Measurements from ENCODE around the gene CPAMD8. TPM values are rescaled to one million over a fixed set of nuclear protein-coding genes. Genes with fewer than 3 reads are reported as not detected.

The CPAMD8 gene
- total and polyA plus RNA-seq, 2 of the 8 experiments (the other 6 are each of a cell fraction or from before 2014, with no cell fraction given), result 6.1 to 9.2 TPM

GRCh38 chr19:16921766-16922591 lies 104.6 kb downstream of the CPAMD8 start:
- DNase-seq (ENCODE audit: low read depth in 1 of 2, low spot score in 2 of 2), result no peak
- Histone ChIP-seq H3K79me2 (ENCODE audit: control insufficient read depth in 1 of 2, insufficient read depth in 2 of 2, low read length in 2 of 2) (no peaks in the 10 kb centered on the region), H3K14ac (ENCODE audit: insufficient read length) (no peak overlapping the region), H3K9me3 (ENCODE audit: insufficient read depth in 2 of 2, low read depth in 1 of 2, low read length in 1 of 2) (peaks cover 0 to 8% of the 10 kb centered on the region in 2 experiments; a peak in 2 of 4 replicates), H3K36me3 (ENCODE audit: control insufficient read depth in 2 of 4, insufficient read depth in 4 of 4, low read length in 3 of 4) (no peaks in the 10 kb centered on the region), H2BK5ac (ENCODE audit: low read depth, low read length) (no peak overlapping the region), H3K18ac (ENCODE audit: extremely low read depth, low read length) (no peak overlapping the region), H4K5ac (ENCODE audit: insufficient read length, low read depth, low read length) (no peak overlapping the region), H4K8ac (ENCODE audit: extremely low read depth, insufficient read depth, low read length) (no peak overlapping the region), H4K91ac (replicated peaks; ENCODE audit: insufficient read length, low read length) (no peak overlapping the region), H3K23me2 (ENCODE audit: low read depth, low read length) (no peaks in the 10 kb centered on the region), H3K4ac (replicated peaks; ENCODE audit: insufficient read length, low read depth, low read length) (no peak overlapping the region), H3K23ac (ENCODE audit: insufficient read length) (no peak overlapping the region), H3K4me3 (ENCODE audit: extremely low read depth in 1 of 4, insufficient read depth in 2 of 4, low read depth in 3 of 4, low read length in 4 of 4) (no peak overlapping the region), H2AFZ (ENCODE audit: low read length) (no peak overlapping the region), H3K9ac (replicated peaks in 1 of 4; ENCODE audit: extremely low read depth in 1 of 4, low read depth in 3 of 4, low read length in 3 of 4) (no peak overlapping the region), H4K20me1 (replicated peaks in 1 of 2; ENCODE audit: control insufficient read depth in 1 of 2, insufficient read depth in 2 of 2, low read length in 2 of 2) (no peaks in the 10 kb centered on the region), H3K4me1 (replicated peaks in 1 of 4; ENCODE audit: control insufficient read depth in 3 of 4, insufficient read depth in 4 of 4, low read length in 3 of 4) (no peaks in the 10 kb centered on the region), H2BK12ac (ENCODE audit: low read depth, low read length) (no peak overlapping the region), H2BK20ac (ENCODE audit: low read length) (no peak overlapping the region), H3K27ac (ENCODE audit: low read depth, low read length) (no peak overlapping the region), H3K4me2 (ENCODE audit: insufficient read depth in 1 of 2, low read depth in 2 of 2, low read length in 2 of 2) (no peak overlapping the region), H3K27me3 (replicated peaks in 1 of 4; ENCODE audit: control insufficient read depth in 3 of 4, extremely low read depth in 1 of 4, insufficient read depth in 3 of 4, low read length in 3 of 4) (no peaks in the 10 kb centered on the region), H2BK15ac (ENCODE audit: low read length) (no peak overlapping the region), H3K79me1 (ENCODE audit: low read depth, low read length) (no peaks in the 10 kb centered on the region), H2BK120ac (replicated peaks; ENCODE audit: low read depth, low read length) (no peak overlapping the region), H3K56ac (replicated peaks; ENCODE audit: insufficient read length, low read depth, low read length) (no peak overlapping the region), H2AK5ac (ENCODE audit: low read depth, low read length) (no peak overlapping the region)
- no peak for FAIRE-seq
- 87% methylated on average over 21 of the region's 21 CpGs; no CpG with 5 or more reads in 1 of the 2 experiments for WGBS, 2 experiments (ENCODE audit: extremely low coverage in 1 of 2, insufficient coverage in 1 of 2, insufficient read length in 1 of 2, insufficient replicate concordance in 2 of 2, low coverage in 1 of 2, low lambda C conversion rate in 2 of 2, missing lambda C conversion rate in 1 of 2)
- CTCF ChIA-PET (ENCODE audit: partially characterized antibody), result interaction anchor here (0.6 kb wide), 1 partner anchor 14 kb away, joined by 4 read pairs; no protein-coding TSS in a partner anchor
- POLR2A ChIA-PET (ENCODE audit: partially characterized antibody), result no interaction called here
- TF ChIP-seq MAFK (IDR thresholded peaks at IDR 0.05; ENCODE audit: low read depth, low read length) (no peak), RBBP5 (IDR thresholded peaks at IDR 0.05; ENCODE audit: borderline replicate concordance, low read depth, low read length) (no peak), CTCF (IDR thresholded peaks at IDR 0.05; ENCODE audit: control extremely low read depth in 1 of 3, insufficient read depth in 1 of 3, low read depth in 1 of 3, low read length in 3 of 3) (no peak), POLR2AphosphoS5 (IDR thresholded peaks at IDR 0.05; ENCODE audit: low read depth, low read length) (no peak), BACH1 (IDR thresholded peaks at IDR 0.05; ENCODE audit: low read length) (no peak)

Measured in H1 (cell line).